HCT116 (cell line): ENCODE data around the gene PDHX. TPM values are rescaled to one million over a fixed set of nuclear protein-coding genes. Genes with fewer than 3 reads are reported as not detected.

ENCODE experiments used
- ATAC-seq: fragments of 200-7000 bp; cut with Tn5 transposase; 2 replicates; pipeline ENCODE4 v1.9.1; 2020; ENCODE audit warnings: mild to moderate bottlenecking, moderate library complexity
- BruUV-seq: library from RNA; stranded (reverse); fragments of 400-500 nt; replicated peaks from 2 replicates; lab custom pipeline; 2021; lab: Mats Ljungman, UMichigan
- CTCF ChIA-PET: fragments of 300-600 bp; sonication (Branson Sonifier 250); formaldehyde crosslinking; loops from one replicate; lab custom pipeline; 2021; ENCODE audit warnings: antibody characterized with exemption; lab: Charles Lee
- POLR2A ChIA-PET: fragments of 300-600, 350-600 bp; sonication (Branson Sonifier 250); formaldehyde crosslinking; loops from one replicate; lab custom pipeline; 2021; ENCODE audit warnings: antibody characterized with exemption; lab: Charles Lee
- RAD21 ChIA-PET, 2 experiments: fragments of 300-600 bp; sonication (Branson Sonifier 250); formaldehyde crosslinking; loops; one replicate each; lab custom pipeline; 2023; ENCODE audit warnings: low total read pairs in 2 of 2; ENCODE audit not compliant: uncharacterized antibody in 2 of 2, unreplicated experiment in 2 of 2, low non-redundant PET in 1 of 2; lab: Charles Lee
- DNase-seq: peaks from one replicate; pipeline ENCODE4 v3.0.0-alpha.2; 2010; ENCODE audit warnings: low read depth, low spot score
- H2AFZ ChIP-seq: fragments of 200-600 bp; shearing (Covaris generic), sonication (generic); 2 replicates; pipeline ENCODE4 v1.6.1; 2017; ENCODE audit warnings: low read depth, mixed run types, mixed read lengths, antibody characterized with exemption, low read length; ENCODE audit not compliant: poor library complexity, severe bottlenecking
- H3K27ac ChIP-seq: 2 replicates; pipeline ENCODE4 v1.5.1; 2012; ENCODE audit warnings: low read depth, low read length
- H3K27me3 ChIP-seq: fragments of 200-600 bp; sonication (generic); 2 replicates; pipeline ENCODE4 v1.6.1; 2016; ENCODE audit warnings: mixed run types, low read length, mixed read lengths; ENCODE audit not compliant: insufficient read depth
- H3K36me3 ChIP-seq, 2 experiments: fragments of 200-500 bp in 1 of 2; fragments of 200-600 bp in 1 of 2; sonication (Bioruptor generic) in 1 of 2; sonication (generic) in 1 of 2; 2 replicates each; pipeline versions ENCODE4 v1.5.1 to v1.6.1; 2014 to 2016; ENCODE audit warnings: low read length in 2 of 2, inconsistent platforms in 1 of 2, mixed read lengths in 1 of 2, mixed run types in 1 of 2; ENCODE audit not compliant: insufficient read depth in 2 of 2, control insufficient read depth in 1 of 2
- H3K4me1 ChIP-seq, 2 experiments: fragments of 200-600 bp in 1 of 2; sonication (generic) in 1 of 2; 2 replicates each; pipeline versions ENCODE4 v1.5.1 to v1.6.1; 2012 to 2017; ENCODE audit warnings: low read length in 2 of 2, inconsistent platforms in 1 of 2, mild to moderate bottlenecking in 1 of 2, mixed read lengths in 1 of 2, mixed run types in 1 of 2, moderate library complexity in 1 of 2; ENCODE audit not compliant: insufficient read depth in 2 of 2, control insufficient read depth in 1 of 2
- H3K4me2 ChIP-seq: fragments of 200-600 bp; sonication (generic); 2 replicates; pipeline ENCODE4 v1.6.1; 2017; ENCODE audit warnings: mixed run types, low read length, mixed read lengths
- H3K4me3 ChIP-seq, 2 experiments: fragments of 200-600 bp in 1 of 2; sonication (generic) in 1 of 2; replicated peaks in 1 of 2; 2 replicates each; pipeline ENCODE4 v1.5.1; 2011 to 2016; ENCODE audit warnings: low read length in 2 of 2, control low read depth in 1 of 2, low read depth in 1 of 2, mild to moderate bottlenecking in 1 of 2, mixed read lengths in 1 of 2, mixed run types in 1 of 2
- H3K79me2 ChIP-seq: fragments of 200-600 bp; sonication (generic); 2 replicates; pipeline ENCODE4 v1.6.1; 2017; ENCODE audit warnings: mild to moderate bottlenecking, mixed run types, low read length, moderate library complexity, mixed read lengths; ENCODE audit not compliant: insufficient read depth
- H3K9ac ChIP-seq: fragments of 200-600 bp; sonication (generic); 2 replicates; pipeline ENCODE4 v1.6.1; 2016; ENCODE audit warnings: low read length, mixed read lengths
- H3K9me2 ChIP-seq: fragments of 200-600 bp; sonication (generic), shearing (Covaris generic); 2 replicates; pipeline ENCODE4 v1.6.1; 2017; ENCODE audit warnings: mixed run types, mild to moderate bottlenecking, moderate library complexity; ENCODE audit not compliant: insufficient read depth
- H3K9me3 ChIP-seq, 2 experiments: fragments of 200-500 bp in 1 of 2; fragments of 200-600 bp in 1 of 2; sonication (Bioruptor generic) in 1 of 2; sonication (generic) in 1 of 2; 2 replicates each; pipeline ENCODE4 v1.6.1; 2014 to 2017; ENCODE audit warnings: low read length in 2 of 2, mixed read lengths in 2 of 2, inconsistent platforms in 1 of 2, low read depth in 1 of 2, mild to moderate bottlenecking in 1 of 2, mixed run types in 1 of 2, moderate library complexity in 1 of 2; ENCODE audit not compliant: control insufficient read depth in 1 of 2, insufficient read depth in 1 of 2
- H4K20me1 ChIP-seq: fragments of 200-600 bp; sonication (generic), shearing (Covaris generic); 2 replicates; pipeline ENCODE4 v1.6.1; 2017; ENCODE audit warnings: mixed run types, mild to moderate bottlenecking, moderate library complexity; ENCODE audit not compliant: insufficient read depth
- CEBPB ChIP-seq: IDR thresholded peaks from 2 replicates; pipeline ENCODE4 v1.6.1; 2012; ENCODE audit warnings: low read depth
- ELF1 ChIP-seq: IDR thresholded peaks from 2 replicates; pipeline ENCODE4 v1.6.1; 2012; ENCODE audit warnings: low read depth, borderline replicate concordance
- EZH2 ChIP-seq: fragments of 200-600 bp; sonication (generic); IDR thresholded peaks from 2 replicates; pipeline ENCODE4 v1.6.1; 2017; ENCODE audit warnings: antibody characterized with exemption, mixed run types
- EZH2phosphoT487 ChIP-seq: fragments of 200-600 bp; IDR thresholded peaks from 2 replicates; pipeline ENCODE4 v1.6.1; 2018; ENCODE audit warnings: antibody characterized with exemption, borderline replicate concordance
- SRF ChIP-seq: IDR thresholded peaks from 2 replicates; pipeline ENCODE4 v1.6.1; 2012; ENCODE audit warnings: low read depth
- TCF7L2 ChIP-seq: IDR thresholded peaks from 2 replicates; pipeline ENCODE4 v1.7.0; 2011; ENCODE audit warnings: borderline replicate concordance, inconsistent platforms; ENCODE audit not compliant: insufficient read depth, insufficient read length; ENCODE audit errors: extremely low read depth
- ZNF274 ChIP-seq: fragments of 200-500 bp; sonication (Bioruptor generic); IDR thresholded peaks from 2 replicates; pipeline ENCODE4 v1.6.1; 2014; ENCODE audit warnings: mild to moderate bottlenecking, low read depth, low read length, inconsistent platforms
- intact Hi-C: fragments of 100-400 bp; cut with micrococcal nuclease; formaldehyde crosslinking; loops from 2 replicates; pipeline ENCODE4 v1.10.0; 2022
- total RNA-seq: library from RNA; stranded (reverse); gene quantifications from one replicate; pipeline ENCODE4 v1.2.1, GENCODE V29; 2021; ENCODE audit not compliant: unreplicated experiment
- TF ChIP-seq, protein P1 (sequence below): IDR thresholded peaks from 2 replicates; pipeline ENCODE4 v1.6.1; 2012
- TF ChIP-seq, protein P2 (sequence below): IDR thresholded peaks from 2 replicates; pipeline ENCODE4 v1.6.1; 2012; ENCODE audit warnings: low read depth
- TF ChIP-seq, protein P3 (sequence below): IDR thresholded peaks from 2 replicates; pipeline ENCODE4 v1.6.1; 2011; ENCODE audit warnings: mild to moderate bottlenecking, low read length, moderate library complexity; ENCODE audit not compliant: insufficient replicate concordance; ENCODE audit errors: extremely low read depth
- TF ChIP-seq, protein P4 (sequence below), 3 experiments: fragments of 200-600 bp in 1 of 3; sonication (generic) in 1 of 3; IDR thresholded peaks in 2 of 3; conservative IDR thresholded peaks in 1 of 3; 2 replicates each; pipeline ENCODE4 v1.5.1; 2012 to 2017; ENCODE audit warnings: low read depth in 2 of 3, low read length in 2 of 3, antibody characterized with exemption in 1 of 3, borderline replicate concordance in 1 of 3, control low read depth in 1 of 3, mild to moderate bottlenecking in 1 of 3, mixed read lengths in 1 of 3, mixed run types in 1 of 3, moderate library complexity in 1 of 3; ENCODE audit not compliant: insufficient read depth in 1 of 3

PDHX gene
- total RNA-seq, 1 experiment from 2014 or later = 36.6 TPM

DNA sequence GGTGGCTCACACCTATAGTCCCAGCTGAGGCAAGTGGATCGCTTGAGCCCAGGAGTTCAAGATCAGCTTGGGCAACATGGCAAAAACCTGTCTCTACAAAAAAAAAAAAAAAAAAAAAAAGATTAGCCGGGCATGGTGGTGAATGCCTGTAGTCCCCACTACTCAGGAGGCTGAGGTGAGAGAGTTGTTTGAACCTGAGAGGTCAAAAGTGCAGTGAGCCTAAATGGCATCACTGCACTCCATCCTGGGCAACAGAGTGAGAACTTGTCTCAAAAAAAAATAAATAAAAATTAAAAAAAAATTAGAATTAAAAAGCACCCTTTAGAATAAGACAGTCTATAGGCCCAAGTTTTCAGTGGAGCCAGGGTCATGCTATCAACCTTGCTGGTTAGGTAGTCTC lies 95.5 kb downstream of the PDHX start:
- no peak for ATAC-seq
- peaks cover 68 to 71% of the 10 kb centered on the region in 2 experiments for H3K4me1 ChIP-seq
- no peaks in the 10 kb centered on the region for H3K27me3 ChIP-seq
- H4K20me1 ChIP-seq = no peaks in the 10 kb centered on the region
- intact Hi-C loops = no loop called here
- no peak overlapping the region for H3K9ac ChIP-seq
- no peak overlapping the region for H2AFZ ChIP-seq
- H3K36me3 ChIP-seq = no peaks in the 10 kb centered on the region
- TF ChIP-seq TCF7L2 (no peak), EZH2 (no peak), ZNF274 (no peak), EZH2phosphoT487 (no peak), CEBPB (no peak), SRF (no peak), ELF1 (no peak)
- TF ChIP-seq, protein P1, sequence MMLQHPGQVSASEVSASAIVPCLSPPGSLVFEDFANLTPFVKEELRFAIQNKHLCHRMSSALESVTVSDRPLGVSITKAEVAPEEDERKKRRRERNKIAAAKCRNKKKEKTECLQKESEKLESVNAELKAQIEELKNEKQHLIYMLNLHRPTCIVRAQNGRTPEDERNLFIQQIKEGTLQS = no peak
- TF ChIP-seq, protein P2, sequence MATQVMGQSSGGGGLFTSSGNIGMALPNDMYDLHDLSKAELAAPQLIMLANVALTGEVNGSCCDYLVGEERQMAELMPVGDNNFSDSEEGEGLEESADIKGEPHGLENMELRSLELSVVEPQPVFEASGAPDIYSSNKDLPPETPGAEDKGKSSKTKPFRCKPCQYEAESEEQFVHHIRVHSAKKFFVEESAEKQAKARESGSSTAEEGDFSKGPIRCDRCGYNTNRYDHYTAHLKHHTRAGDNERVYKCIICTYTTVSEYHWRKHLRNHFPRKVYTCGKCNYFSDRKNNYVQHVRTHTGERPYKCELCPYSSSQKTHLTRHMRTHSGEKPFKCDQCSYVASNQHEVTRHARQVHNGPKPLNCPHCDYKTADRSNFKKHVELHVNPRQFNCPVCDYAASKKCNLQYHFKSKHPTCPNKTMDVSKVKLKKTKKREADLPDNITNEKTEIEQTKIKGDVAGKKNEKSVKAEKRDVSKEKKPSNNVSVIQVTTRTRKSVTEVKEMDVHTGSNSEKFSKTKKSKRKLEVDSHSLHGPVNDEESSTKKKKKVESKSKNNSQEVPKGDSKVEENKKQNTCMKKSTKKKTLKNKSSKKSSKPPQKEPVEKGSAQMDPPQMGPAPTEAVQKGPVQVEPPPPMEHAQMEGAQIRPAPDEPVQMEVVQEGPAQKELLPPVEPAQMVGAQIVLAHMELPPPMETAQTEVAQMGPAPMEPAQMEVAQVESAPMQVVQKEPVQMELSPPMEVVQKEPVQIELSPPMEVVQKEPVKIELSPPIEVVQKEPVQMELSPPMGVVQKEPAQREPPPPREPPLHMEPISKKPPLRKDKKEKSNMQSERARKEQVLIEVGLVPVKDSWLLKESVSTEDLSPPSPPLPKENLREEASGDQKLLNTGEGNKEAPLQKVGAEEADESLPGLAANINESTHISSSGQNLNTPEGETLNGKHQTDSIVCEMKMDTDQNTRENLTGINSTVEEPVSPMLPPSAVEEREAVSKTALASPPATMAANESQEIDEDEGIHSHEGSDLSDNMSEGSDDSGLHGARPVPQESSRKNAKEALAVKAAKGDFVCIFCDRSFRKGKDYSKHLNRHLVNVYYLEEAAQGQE = no peak
- TF ChIP-seq, protein P3, sequence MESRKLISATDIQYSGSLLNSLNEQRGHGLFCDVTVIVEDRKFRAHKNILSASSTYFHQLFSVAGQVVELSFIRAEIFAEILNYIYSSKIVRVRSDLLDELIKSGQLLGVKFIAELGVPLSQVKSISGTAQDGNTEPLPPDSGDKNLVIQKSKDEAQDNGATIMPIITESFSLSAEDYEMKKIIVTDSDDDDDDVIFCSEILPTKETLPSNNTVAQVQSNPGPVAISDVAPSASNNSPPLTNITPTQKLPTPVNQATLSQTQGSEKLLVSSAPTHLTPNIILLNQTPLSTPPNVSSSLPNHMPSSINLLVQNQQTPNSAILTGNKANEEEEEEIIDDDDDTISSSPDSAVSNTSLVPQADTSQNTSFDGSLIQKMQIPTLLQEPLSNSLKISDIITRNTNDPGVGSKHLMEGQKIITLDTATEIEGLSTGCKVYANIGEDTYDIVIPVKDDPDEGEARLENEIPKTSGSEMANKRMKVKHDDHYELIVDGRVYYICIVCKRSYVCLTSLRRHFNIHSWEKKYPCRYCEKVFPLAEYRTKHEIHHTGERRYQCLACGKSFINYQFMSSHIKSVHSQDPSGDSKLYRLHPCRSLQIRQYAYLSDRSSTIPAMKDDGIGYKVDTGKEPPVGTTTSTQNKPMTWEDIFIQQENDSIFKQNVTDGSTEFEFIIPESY = no peak
- TF ChIP-seq, protein P4, sequence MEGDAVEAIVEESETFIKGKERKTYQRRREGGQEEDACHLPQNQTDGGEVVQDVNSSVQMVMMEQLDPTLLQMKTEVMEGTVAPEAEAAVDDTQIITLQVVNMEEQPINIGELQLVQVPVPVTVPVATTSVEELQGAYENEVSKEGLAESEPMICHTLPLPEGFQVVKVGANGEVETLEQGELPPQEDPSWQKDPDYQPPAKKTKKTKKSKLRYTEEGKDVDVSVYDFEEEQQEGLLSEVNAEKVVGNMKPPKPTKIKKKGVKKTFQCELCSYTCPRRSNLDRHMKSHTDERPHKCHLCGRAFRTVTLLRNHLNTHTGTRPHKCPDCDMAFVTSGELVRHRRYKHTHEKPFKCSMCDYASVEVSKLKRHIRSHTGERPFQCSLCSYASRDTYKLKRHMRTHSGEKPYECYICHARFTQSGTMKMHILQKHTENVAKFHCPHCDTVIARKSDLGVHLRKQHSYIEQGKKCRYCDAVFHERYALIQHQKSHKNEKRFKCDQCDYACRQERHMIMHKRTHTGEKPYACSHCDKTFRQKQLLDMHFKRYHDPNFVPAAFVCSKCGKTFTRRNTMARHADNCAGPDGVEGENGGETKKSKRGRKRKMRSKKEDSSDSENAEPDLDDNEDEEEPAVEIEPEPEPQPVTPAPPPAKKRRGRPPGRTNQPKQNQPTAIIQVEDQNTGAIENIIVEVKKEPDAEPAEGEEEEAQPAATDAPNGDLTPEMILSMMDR (IDR thresholded peaks at IDR 0.05 in 2 of 3, conservative IDR thresholded peaks at IDR 0.05 in 1 of 3; ENCODE audit: borderline replicate concordance in 1 of 3, insufficient read depth in 1 of 3, low read depth in 2 of 3, low read length in 2 of 3) = no peak
- no peaks in the 10 kb centered on the region for H3K9me2 ChIP-seq
- no peak overlapping the region for H3K4me3 ChIP-seq
- RAD21 ChIA-PET = no interaction called here
- POLR2A ChIA-PET = interaction anchor here (3.5 kb wide), 1 partner anchor 19 kb away, joined by 28 read pairs; no protein-coding TSS in a partner anchor
- peak overlapping the region; percentile 99 for H3K27ac ChIP-seq
- CTCF ChIA-PET = no interaction called here
- no peaks in the 10 kb centered on the region for H3K9me3 ChIP-seq
- no TSS peak for BruUV-seq
- no peaks in the 10 kb centered on the region for H3K79me2 ChIP-seq
- no peak for DNase-seq
- no peak overlapping the region for H3K4me2 ChIP-seq
